DOHH2 (cell line): ENCODE measurements around the gene SCNN1A.

ENCODE experiments used
- H3F3A ChIP-seq: fragments of 200-600 bp; sonication (generic), shearing (Covaris generic); 2 replicates; pipeline ENCODE4 v1.6.0; 2016; ENCODE audit warnings: antibody characterized with exemption, mild to moderate bottlenecking; ENCODE audit not compliant: control insufficient read depth, insufficient read depth
- H3K27ac ChIP-seq: fragments of 200-600 bp; sonication (generic); 2 replicates; pipeline ENCODE4 v1.5.1; 2014; ENCODE audit warnings: low read depth, mild to moderate bottlenecking, low read length, moderate library complexity
- H3K27me3 ChIP-seq: fragments of 200-600 bp; sonication (generic); 2 replicates; pipeline ENCODE4 v1.6.1; 2014; ENCODE audit warnings: mild to moderate bottlenecking, low read length, mixed read lengths; ENCODE audit not compliant: control insufficient read depth
- H3K36me3 ChIP-seq: fragments of 200-600 bp; sonication (generic); 2 replicates; pipeline ENCODE4 v1.6.1; 2014; ENCODE audit warnings: mild to moderate bottlenecking, low read length, moderate library complexity, mixed read lengths; ENCODE audit not compliant: control insufficient read depth
- H3K4me1 ChIP-seq: fragments of 200-600 bp; sonication (generic); 2 replicates; pipeline ENCODE4 v1.6.1; 2014; ENCODE audit warnings: mild to moderate bottlenecking, low read length, mixed read lengths; ENCODE audit not compliant: control insufficient read depth
- H3K4me2 ChIP-seq: fragments of 200-600 bp; sonication (generic); 2 replicates; pipeline ENCODE4 v1.6.0; 2014; ENCODE audit warnings: mild to moderate bottlenecking, low read length, moderate library complexity
- H3K4me3 ChIP-seq: fragments of 200-600 bp; sonication (generic); 2 replicates; pipeline ENCODE4 v1.5.1; 2014; ENCODE audit warnings: mild to moderate bottlenecking, low read length, mixed read lengths
- H3K79me2 ChIP-seq: fragments of 200-600 bp; sonication (generic); 2 replicates; pipeline ENCODE4 v1.6.1; 2014; ENCODE audit warnings: mild to moderate bottlenecking, low read length, mixed read lengths; ENCODE audit not compliant: control insufficient read depth
- H3K9me2 ChIP-seq: fragments of 200-600 bp; sonication (generic); replicated peaks from 2 replicates; pipeline ENCODE4 v1.6.1; 2014; ENCODE audit warnings: mild to moderate bottlenecking, low read length, mixed read lengths; ENCODE audit not compliant: control insufficient read depth
- H3K9me3 ChIP-seq: fragments of 200-600 bp; sonication (generic); 2 replicates; pipeline ENCODE4 v1.6.1; 2014; ENCODE audit warnings: antibody characterized with exemption, low read length, mixed read lengths; ENCODE audit not compliant: control insufficient read depth, insufficient read depth
- H4K20me1 ChIP-seq: fragments of 200-600 bp; sonication (generic); 2 replicates; pipeline ENCODE4 v1.6.0; 2014; ENCODE audit warnings: low read depth, mild to moderate bottlenecking, antibody characterized with exemption, low read length, moderate library complexity; ENCODE audit not compliant: control insufficient read depth, insufficient read depth
- EZH2phosphoT487 ChIP-seq: fragments of 200-600 bp; sonication (generic); IDR thresholded peaks from 2 replicates; pipeline ENCODE4 v1.6.1; 2017; ENCODE audit warnings: borderline replicate concordance, mild to moderate bottlenecking, antibody characterized with exemption, low read length, moderate library complexity, mixed read lengths
- TF ChIP-seq, protein P1 (sequence below): fragments of 200-600 bp; sonication (generic); IDR thresholded peaks from one replicate; pipeline ENCODE4 v1.5.1; 2014; ENCODE audit warnings: antibody characterized with exemption, mild to moderate bottlenecking, low read depth, low read length; ENCODE audit not compliant: poor library complexity, severe bottlenecking

Gene SCNN1A

DNA sequence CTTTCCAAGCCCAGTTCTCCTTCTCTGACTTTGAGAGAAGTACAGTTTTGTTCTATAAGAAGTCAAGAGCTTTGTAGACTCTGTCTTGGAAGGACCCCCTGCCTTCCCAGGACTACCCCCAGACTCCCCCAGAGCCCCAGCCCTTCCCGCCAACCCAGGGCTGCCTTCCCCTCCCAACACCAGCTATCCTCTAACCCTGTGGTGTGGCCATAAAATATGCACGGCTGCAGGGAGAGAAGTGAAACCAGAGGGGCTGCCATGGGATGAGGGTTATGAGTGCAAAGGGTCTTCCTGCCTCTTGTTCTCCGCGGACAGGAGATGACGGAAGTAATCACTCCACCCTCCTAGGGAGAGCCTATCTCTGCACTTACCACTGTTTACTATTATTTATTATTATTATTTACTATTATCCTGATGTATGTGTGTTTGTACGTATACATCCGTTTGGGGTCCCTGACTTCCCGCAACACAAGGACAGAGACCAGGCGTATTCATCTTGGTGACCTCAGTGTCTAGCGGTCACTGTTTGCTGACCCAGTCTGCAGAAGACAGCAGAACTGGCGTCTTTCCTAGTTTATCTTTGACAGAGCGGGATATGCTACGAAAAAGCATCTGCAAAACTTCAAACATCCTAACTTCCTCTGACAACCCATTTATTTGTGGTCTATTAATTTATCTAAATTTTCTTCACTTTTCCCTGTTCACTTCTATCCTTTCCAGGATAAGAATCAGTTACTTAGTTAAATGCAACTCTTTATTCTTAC lies 3.5 kb upstream of the SCNN1A start:
- H3K9me3 ChIP-seq: no peaks in the 10 kb centered on the region
- H3K4me2 ChIP-seq: no peak overlapping the region
- H3K27ac ChIP-seq: no peak overlapping the region

DNA sequence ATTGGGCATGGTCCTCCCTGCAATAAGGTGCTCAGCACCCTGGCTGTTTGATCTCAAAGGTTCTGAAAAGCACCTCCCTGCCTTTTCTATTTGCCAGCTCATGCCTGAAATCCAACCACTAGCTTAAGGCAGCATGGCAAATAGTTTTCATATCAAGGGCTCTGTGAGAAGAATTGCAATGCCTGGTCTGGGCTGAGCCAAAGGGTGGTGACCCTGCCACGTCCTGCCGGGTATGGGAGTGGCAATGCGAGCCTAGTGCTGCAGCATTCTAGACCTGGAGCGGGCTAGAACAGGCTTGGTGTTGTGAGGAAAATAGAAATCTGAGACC lies 2.3 kb upstream of the SCNN1A start:
- H3K4me2 ChIP-seq: no peak overlapping the region
- peaks cover 52% of the 10 kb centered on the region for H3K27me3 ChIP-seq
- H3K36me3 ChIP-seq: no peaks in the 10 kb centered on the region
- H3K9me3 ChIP-seq: no peaks in the 10 kb centered on the region
- peaks cover 2% of the 10 kb centered on the region; the same call in 1 of the 2 replicates for H3K4me1 ChIP-seq
- H3K79me2 ChIP-seq: no peaks in the 10 kb centered on the region
- H3F3A ChIP-seq: no peaks in the 10 kb centered on the region
- no peak overlapping the region for H3K4me3 ChIP-seq
- H4K20me1 ChIP-seq: no peaks in the 10 kb centered on the region
- H3K9me2 ChIP-seq: no peaks in the 10 kb centered on the region
- H3K27ac ChIP-seq: no peak overlapping the region
- TF ChIP-seq, protein P1, sequence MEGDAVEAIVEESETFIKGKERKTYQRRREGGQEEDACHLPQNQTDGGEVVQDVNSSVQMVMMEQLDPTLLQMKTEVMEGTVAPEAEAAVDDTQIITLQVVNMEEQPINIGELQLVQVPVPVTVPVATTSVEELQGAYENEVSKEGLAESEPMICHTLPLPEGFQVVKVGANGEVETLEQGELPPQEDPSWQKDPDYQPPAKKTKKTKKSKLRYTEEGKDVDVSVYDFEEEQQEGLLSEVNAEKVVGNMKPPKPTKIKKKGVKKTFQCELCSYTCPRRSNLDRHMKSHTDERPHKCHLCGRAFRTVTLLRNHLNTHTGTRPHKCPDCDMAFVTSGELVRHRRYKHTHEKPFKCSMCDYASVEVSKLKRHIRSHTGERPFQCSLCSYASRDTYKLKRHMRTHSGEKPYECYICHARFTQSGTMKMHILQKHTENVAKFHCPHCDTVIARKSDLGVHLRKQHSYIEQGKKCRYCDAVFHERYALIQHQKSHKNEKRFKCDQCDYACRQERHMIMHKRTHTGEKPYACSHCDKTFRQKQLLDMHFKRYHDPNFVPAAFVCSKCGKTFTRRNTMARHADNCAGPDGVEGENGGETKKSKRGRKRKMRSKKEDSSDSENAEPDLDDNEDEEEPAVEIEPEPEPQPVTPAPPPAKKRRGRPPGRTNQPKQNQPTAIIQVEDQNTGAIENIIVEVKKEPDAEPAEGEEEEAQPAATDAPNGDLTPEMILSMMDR: no peak
- no peak for TF ChIP-seq EZH2phosphoT487

More for the DNA sequence above, 3.5 kb upstream of the SCNN1A start:
- H3K4me1 ChIP-seq: peaks cover 2% of the 10 kb centered on the region; the same call in 1 of the 2 replicates
- H3K9me2 ChIP-seq: no peaks in the 10 kb centered on the region
- H4K20me1 ChIP-seq: no peaks in the 10 kb centered on the region
- H3F3A ChIP-seq: no peaks in the 10 kb centered on the region
- no peak overlapping the region for H3K4me3 ChIP-seq
- no peaks in the 10 kb centered on the region for H3K36me3 ChIP-seq
- H3K79me2 ChIP-seq: no peaks in the 10 kb centered on the region
- TF ChIP-seq EZH2phosphoT487: no peak
- TF ChIP-seq, protein P1: no peak
- H3K27me3 ChIP-seq: peaks cover 53% of the 10 kb centered on the region

DNA sequence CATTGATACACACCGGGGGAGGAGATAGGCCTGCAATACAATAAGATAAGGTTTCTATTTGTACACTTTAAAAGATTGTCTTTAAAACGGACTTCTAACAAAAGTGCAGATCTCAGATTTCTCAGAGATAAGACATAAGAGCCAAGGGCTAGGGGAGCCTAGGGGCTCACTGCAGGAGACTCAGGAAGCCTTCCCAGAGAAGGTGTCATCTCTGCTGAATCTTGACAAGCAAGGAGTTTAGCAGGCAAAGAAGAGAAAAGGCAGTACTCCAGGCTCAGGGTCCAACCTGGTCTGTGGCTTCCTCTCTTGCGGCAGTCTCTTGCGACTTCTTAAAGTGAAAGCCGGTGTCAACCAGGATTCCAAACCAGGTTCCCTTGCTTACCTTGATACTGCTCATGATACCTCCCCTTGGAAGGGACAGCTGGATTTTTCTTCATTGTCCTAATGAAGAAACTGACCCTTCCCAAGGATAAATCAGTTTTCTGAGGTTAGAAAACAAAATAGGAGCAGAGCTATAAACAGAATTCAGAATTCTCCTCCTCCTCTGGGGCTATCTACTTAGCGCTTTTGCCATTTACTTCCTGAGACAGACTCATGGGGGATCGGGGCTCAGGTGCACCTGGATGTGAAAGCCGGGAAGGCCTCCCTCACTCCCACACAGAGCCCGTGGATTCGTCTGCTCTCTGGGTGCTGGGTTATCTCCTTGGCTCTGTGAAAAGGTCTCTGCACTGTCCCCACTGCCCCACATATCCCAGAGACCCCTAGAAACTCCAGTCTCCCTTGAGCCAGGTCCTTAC lies 1.7 kb upstream of the SCNN1A start:
- H3K9me3 ChIP-seq: no peaks in the 10 kb centered on the region
- peaks cover 2% of the 10 kb centered on the region; the same call in 1 of the 2 replicates for H3K4me1 ChIP-seq
- H3K79me2 ChIP-seq: no peaks in the 10 kb centered on the region
- no peaks in the 10 kb centered on the region for H3F3A ChIP-seq
- H3K36me3 ChIP-seq: no peaks in the 10 kb centered on the region
- no peak overlapping the region for H3K4me3 ChIP-seq
- H4K20me1 ChIP-seq: no peaks in the 10 kb centered on the region
- H3K4me2 ChIP-seq: no peak overlapping the region
- H3K27ac ChIP-seq: no peak overlapping the region
- peaks cover 50% of the 10 kb centered on the region for H3K27me3 ChIP-seq
- TF ChIP-seq, protein P1: no peak
- no peak for TF ChIP-seq EZH2phosphoT487
- H3K9me2 ChIP-seq: no peaks in the 10 kb centered on the region
